HG03135 (cell line): ENCODE data around the gene RGMA.

Source experiments
- ATAC-seq: cut with Tn5 transposase; IDR thresholded peaks from one replicate; pipeline ENCODE4 v1.9.1; 2021; ENCODE audit warnings: mild to moderate bottlenecking, moderate library complexity; ENCODE audit not compliant: unreplicated experiment

The RGMA gene

DNA sequence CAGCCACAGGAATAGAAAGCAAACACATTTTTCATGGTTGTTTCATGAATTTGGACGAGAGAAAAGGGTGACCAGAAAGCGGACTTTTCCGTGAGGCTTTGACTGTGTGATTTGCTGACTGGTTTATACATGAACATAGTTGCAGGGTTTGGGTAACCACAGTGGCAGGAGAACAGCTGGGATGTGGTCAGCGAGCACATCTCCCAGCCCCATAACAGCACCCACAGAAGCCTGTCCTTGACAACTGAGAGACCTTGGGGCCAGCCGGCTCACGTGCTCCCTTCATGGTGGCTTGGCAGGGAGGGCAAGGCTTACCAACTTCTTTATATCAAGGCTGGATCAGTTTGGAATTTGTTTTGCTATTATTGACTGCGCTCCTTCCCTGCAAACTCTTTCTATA is 13.2 kb upstream of the RGMA start:
- ATAC-seq = no peak

- no peak for ATAC-seq
Measured at GRCh38 chr15:93093765-93094164, 4.8 kb upstream of the RGMA start.

DNA sequence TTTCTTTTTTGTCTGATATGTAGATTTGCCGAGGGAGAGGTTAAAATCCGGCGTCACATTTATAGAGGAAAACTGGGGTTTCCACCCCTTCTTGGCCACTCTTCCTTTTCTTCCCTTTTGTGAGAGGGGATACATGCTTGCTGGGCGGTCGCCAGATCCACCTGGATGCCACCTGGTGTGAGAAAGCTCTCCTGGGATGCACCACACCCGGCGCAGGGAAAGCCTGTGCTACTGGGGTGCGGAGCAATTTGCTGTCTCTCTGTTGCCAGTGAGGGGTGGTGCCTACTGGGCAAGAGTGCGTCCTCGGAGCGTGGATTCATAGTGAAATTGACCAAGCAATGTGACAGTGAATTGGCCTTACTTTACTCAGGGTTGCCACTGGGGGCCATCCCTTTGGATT is 2.5 kb upstream of the RGMA start:
- ATAC-seq = no peak

DNA sequence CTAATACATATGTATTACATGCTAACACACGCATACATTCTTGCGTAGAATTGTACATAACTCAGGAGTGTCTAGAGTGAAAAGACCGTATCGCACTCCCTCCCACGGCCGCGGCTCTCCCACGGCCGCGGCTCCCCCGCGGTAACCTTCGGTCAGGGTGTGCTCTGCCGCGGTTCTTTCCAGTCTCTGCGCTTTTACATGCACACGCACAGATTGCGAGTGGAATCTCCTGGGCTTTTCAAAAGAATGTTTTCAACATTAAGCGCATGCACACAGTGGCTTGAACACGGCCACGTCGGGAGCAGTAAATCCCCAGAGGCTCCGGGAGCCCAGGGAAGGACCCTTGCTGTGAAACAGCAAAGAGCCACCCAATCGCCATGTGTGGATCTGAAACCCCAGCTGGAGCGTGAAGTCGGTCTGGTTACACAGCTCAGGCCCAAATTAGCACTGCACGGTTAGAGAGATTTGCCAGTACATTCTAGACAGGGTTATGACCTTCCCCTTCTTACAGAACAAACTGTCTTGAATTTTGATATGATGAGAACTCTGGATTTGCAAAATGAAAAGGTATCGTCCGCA is 805 bp upstream of the RGMA start:
- no peak for ATAC-seq

GRCh38 chr15:93088200-93088980 is 621 bp downstream of the RGMA start:
- no peak for ATAC-seq

DNA sequence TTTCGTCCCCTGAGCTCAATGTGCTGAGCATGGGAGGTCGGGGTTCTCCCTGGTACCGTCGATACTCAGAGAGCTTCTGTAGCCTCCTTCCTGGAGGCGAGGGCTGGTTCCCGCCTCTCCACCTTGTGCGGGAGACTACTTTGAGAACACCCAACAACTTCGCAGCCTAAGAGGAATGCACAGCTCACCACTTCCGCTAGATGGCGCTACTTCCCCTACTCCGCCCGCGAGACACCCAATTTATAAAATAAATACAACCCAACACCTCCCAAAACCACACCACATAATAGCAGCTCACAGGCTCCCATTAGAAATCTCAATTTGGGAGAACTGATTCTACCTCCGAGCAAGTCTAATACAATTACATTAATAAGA is 1.2 kb downstream of the RGMA start:
- no peak for ATAC-seq

GRCh38 chr15:93086791-93087190 is 2.2 kb downstream of the RGMA start:
- ATAC-seq = no peak

DNA sequence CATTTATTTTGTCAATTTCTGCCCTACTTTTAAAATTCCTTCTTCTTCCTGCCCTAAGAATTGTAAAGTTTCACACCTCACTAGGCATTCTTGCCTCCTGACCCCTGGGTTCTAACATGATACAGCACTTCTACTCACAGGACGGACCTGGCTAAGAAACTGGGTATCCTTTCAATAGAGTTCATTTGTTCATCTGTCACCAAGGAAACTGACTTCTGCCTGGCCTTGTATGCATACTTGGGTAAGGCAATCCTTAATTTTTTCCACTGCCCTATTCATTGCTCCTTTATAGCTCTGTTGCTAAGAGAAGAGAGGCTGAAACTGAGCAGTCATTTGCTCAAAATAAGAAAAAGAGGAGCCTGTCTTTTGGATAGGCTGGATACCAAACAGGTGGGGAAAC is 3.3 kb downstream of the RGMA start:
- ATAC-seq = no peak

- ATAC-seq = no peak
Measured at GRCh38 chr15:93082861-93083260, 6.2 kb downstream of the RGMA start.

DNA sequence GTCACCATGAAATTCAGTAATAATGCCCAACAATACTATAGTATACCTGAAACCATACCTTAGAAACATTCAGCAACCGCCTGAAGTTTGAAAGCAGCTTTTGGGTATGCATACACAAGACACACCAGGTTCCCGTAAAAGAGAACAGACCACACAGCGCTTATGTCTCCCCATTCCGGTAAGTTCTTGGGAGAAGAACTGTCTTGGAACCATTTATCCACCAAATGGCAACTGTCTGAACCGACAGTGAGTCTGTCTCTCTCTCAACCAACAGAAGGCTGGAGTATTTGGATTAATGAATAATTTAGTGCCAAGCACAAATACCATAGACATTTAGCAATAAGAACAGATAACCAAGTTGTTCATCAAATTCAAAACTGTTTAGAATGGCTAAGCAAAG is 7.6 kb downstream of the RGMA start:
- no peak for ATAC-seq

GRCh38 chr15:93080451-93080850 is 8.6 kb downstream of the RGMA start:
- no peak for ATAC-seq

DNA sequence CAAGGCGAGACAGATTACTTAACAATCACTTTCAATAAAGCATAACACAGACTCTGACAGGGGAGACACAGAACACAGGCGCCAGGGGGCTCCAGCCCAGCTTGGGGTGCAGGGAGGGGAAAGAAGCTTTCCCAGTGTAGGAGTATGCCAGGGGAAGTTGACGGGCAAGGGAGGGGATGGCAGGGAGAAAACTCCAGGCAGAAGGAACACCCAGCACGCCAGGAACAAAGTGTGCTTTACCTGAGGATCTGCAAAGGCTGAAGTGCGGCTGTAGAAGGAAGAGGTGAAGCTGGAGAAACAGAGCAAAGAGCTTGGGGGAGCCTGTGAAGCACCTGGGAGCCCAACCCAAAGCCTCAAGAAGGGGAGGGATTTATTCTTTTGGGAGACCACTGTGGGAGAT is 12.1 kb downstream of the RGMA start:
- no peak for ATAC-seq

DNA sequence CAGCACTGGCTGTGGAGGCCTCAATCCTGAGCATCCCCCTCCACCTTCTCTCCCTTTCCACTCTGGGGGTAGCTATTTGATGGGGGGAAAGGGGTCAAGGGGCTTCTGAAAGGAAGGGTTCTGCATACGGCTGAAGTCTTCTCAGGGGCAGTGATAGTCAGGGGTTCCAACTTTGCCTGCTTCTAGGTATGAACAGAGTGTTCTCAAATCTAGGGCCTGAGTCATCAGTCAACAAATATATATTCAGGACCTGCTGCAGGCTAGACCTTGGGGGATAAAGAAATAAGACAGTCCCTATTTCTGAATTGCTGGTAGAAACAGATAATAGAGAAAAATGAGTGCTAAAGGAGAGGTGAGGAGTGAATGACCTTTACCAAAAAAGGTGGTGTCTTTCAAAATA is 12.8 kb downstream of the RGMA start:
- no peak for ATAC-seq

DNA sequence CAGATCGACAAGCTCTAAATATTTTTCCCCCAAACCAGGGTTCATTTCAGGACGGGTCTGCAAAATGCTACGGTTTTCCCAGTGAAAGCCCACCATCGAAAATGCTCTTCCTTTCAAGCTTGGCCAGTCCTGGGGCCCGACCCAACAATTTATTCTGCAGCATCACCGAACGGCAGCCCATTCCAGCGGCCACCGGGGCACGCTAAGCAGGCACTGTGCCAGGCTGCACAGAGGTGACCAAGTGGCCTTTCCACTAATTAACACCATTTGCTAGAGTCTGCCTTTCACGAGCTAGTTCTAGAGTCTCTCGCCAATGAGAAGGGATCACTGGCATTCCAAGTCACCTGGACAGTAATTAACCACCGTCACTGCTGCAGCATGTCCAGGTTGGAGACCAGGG is 14.4 kb downstream of the RGMA start:
- no peak for ATAC-seq

DNA sequence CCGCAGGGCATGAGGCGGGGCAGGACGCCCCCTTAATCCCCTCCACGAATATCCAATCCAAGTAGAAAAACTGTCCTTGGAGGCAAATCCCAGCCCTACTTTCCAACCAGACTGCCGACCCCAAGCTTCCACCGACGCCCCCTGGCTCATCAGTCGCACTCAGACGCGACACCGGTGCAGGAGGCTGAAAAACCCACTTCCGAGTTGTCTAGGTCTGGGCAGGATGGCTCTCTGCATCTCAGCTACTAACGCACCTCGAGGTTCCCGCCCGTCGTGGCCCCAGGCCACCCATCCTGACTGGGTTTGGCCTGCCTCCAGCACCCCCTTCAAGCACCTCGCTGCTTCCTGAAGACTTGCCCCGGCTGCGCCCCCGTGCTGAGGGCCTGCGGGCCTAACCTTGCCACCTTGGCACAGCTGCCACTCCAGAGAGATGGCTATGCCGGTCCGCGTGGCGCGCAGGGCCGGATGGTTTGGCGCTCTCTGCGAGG is 15.5 kb downstream of the RGMA start:
- no peak for ATAC-seq

DNA sequence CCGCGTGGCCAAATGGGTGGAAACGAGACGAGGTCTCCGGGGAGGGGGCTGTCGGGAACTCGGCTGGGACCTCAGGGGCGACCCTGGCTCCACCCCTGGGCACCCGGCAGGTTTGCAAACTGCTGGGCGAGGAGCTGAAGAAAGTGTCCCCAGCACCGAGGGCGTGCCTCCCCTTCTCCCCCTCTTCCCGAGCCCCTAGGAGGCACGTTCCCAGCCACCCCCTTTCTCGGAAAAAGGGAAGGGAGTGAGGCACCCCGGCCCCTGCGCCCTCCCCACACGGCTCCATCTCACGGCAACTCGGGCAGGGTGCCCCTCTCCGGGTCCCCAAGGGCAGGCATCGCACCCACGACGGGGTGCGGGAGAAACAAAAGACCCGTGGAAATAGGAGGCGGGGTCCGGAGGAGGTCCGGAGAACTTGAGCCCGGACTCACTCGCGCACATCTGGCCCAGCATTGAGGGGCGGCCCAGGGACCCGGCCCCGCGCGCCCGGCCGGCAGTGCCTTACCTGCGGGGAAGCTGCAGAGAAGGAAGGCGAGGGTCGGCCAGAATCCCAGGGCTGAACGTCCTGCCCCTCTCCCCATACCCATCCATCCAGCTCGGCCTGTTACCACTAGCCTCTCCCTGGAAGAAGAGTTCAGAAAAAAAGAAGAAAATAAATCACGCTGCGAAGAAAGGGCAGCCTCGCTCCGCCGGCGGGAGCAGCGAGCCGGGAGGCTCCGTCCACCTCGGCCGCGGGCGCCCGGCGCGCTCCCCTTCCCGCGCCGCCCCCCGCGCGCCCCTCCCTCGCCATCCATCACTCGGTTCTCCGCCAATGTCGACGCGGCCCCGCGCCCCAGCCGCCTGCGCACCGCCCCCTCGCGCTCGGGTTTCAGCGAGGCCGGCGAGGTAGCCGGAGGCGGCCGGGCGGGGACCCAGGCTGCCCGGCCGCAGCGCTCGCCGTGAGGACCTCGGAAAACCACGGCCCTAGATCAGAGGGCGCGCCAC is 16.3 kb downstream of the RGMA start:
- no peak for ATAC-seq

DNA sequence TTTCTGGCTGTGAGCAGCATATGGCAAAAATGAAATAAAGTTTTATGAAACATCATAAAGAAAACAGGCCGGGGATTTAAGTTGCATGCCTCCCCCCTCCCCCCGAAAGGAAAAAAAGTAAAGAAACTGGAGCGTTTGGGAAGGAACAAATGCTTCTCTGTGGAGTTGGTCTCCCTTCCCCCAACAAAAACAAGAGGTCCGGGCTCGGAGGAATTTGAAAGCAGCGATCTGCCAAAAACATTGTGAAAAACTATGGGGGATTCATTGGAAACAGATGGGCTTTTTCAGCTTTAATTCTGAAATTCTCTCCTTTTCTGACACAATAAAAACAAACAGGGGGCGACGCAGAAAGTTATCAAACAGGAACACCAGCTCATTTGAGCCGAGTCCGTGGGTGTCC is 17.0 kb downstream of the RGMA start:
- ATAC-seq = no peak

DNA sequence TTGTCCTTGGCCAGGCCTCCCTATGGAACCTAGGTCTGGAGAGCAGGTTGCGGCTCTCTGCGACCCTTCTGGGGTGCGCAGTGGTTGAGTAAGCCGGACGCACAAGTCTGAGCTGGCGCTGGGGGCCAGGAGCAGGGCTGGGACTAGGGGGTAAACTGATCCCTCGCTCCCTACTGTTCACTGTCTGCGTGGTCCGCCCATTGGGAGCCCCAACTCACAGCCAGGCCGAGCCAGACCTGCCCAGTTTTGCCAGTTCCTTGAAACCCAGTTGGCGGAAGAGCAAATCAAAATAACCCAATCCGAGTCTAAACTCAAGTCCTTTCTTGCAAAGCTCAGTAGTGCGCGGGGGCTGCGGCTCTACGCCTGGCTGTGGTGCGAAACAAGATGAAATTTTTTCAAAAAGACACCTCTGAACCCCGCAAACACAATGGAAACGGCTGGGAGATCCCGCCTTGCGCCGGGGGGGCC is 17.5 kb downstream of the RGMA start:
- no peak for ATAC-seq

DNA sequence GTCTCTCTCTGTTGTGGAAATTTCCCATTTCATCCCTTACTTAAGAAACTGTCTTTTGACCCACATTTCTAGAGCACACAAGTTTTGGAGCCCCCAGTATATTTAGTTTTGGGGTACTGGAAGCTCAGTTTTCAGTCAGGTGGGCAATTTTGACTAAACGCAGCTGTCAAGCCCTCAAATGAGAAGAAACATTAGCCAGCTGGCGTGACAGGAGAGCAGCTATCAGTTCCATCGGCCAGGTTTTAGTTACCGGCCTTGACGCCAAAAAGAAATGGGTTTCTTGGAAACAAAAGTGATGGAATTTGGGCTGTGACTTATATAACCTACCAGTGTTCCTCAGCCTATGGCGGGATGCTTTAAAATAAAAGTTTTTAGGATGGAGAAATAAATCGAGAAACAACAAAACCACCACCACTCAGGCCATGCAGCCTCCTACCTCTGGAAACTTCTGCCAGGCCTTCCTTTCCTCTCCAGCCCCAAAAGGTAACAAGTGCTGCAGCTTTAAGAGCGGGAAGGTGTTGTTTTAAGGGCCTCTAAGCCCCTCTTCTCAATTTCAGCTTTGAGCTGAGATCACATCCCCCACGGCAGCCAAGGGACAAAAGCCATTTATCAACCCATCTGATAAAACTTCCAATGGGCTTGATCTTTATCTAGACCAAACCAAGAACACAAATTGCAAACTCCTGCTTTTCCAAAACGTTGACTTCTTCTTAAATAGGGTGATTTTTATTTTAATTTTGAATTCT is 18.3 kb downstream of the RGMA start:
- no peak for ATAC-seq

- no peak for ATAC-seq
Measured at GRCh38 chr15:93070132-93070531, 18.9 kb downstream of the RGMA start.
